ENCODE measurements around the gene RSRC2. TPM values are rescaled to one million over a fixed set of nuclear protein-coding genes. Genes with fewer than 3 reads are reported as not detected.

RSRC2 gene
- total RNA-seq, 1 donor from 2014 or later, result 50.7 TPM

- no peak for DNase-seq (ENCODE audit: low spot score)
- TF ChIP-seq CTCF (IDR thresholded peaks at IDR 0.05), result no peak
- no peak overlapping the region for H3K4me3 Mint-ChIP-seq (ENCODE audit: unreplicated experiment)
- no peaks in the 10 kb centered on the region for H3K27me3 Mint-ChIP-seq (ENCODE audit: low read depth)
- peaks cover 6% of the 10 kb centered on the region for H3K36me3 Mint-ChIP-seq (ENCODE audit: low read depth)
- H3K27ac Mint-ChIP-seq (ENCODE audit: unreplicated experiment), result no peak overlapping the region
- H3K4me1 Mint-ChIP-seq (ENCODE audit: low read depth), result no peaks in the 10 kb centered on the region
- no peaks in the 10 kb centered on the region for H3K9me3 Mint-ChIP-seq (ENCODE audit: low read depth)
These were observed 33.4 kb upstream of the RSRC2 start for GRCh38 chr12:122560138-122560537.

GRCh38 chr12:122558745-122559641 is 32.3 kb upstream of the RSRC2 start:
- H3K27ac Mint-ChIP-seq (ENCODE audit: unreplicated experiment), result no peak overlapping the region
- H3K4me3 Mint-ChIP-seq (ENCODE audit: unreplicated experiment), result no peak overlapping the region
- no peak for DNase-seq (ENCODE audit: low spot score)
- TF ChIP-seq CTCF (IDR thresholded peaks at IDR 0.05), result no peak
- H3K36me3 Mint-ChIP-seq (ENCODE audit: low read depth), result peaks cover 4% of the 10 kb centered on the region
- no peaks in the 10 kb centered on the region for H3K4me1 Mint-ChIP-seq (ENCODE audit: low read depth)
- H3K27me3 Mint-ChIP-seq (ENCODE audit: low read depth), result no peaks in the 10 kb centered on the region
- no peaks in the 10 kb centered on the region for H3K9me3 Mint-ChIP-seq (ENCODE audit: low read depth)

- Mint-ChIP-seq H3K4me1 (ENCODE audit: low read depth) (no peaks in the 10 kb centered on the region), H3K9me3 (ENCODE audit: low read depth) (no peaks in the 10 kb centered on the region), H3K27ac (ENCODE audit: unreplicated experiment) (no peak overlapping the region), H3K27me3 (ENCODE audit: low read depth) (no peaks in the 10 kb centered on the region), H3K4me3 (ENCODE audit: unreplicated experiment) (no peak overlapping the region), H3K36me3 (ENCODE audit: low read depth) (peaks cover 8% of the 10 kb centered on the region)
- DNase-seq (ENCODE audit: low spot score), result no peak
- no peak for TF ChIP-seq CTCF (IDR thresholded peaks at IDR 0.05)
These were observed 20.6 kb upstream of the RSRC2 start for GRCh38 chr12:122547330-122547729.

GRCh38 chr12:122545855-122546254 is 19.1 kb upstream of the RSRC2 start:
- H3K36me3 Mint-ChIP-seq (ENCODE audit: low read depth), result peaks cover 5% of the 10 kb centered on the region

GRCh38 chr12:122544537-122544936 is 17.8 kb upstream of the RSRC2 start:
- Mint-ChIP-seq H3K9me3 (ENCODE audit: low read depth) (no peaks in the 10 kb centered on the region), H3K36me3 (ENCODE audit: low read depth) (peaks cover 5% of the 10 kb centered on the region), H3K4me3 (ENCODE audit: unreplicated experiment) (no peak overlapping the region), H3K27ac (ENCODE audit: unreplicated experiment) (no peak overlapping the region), H3K27me3 (ENCODE audit: low read depth) (no peaks in the 10 kb centered on the region), H3K4me1 (ENCODE audit: low read depth) (no peaks in the 10 kb centered on the region)
- DNase-seq (ENCODE audit: low spot score), result no peak
- TF ChIP-seq CTCF (IDR thresholded peaks at IDR 0.05), result no peak

More at GRCh38 chr12:122545855-122546254, 19.1 kb upstream of the RSRC2 start:
- TF ChIP-seq CTCF (IDR thresholded peaks at IDR 0.05), result no peak
- H3K27ac Mint-ChIP-seq (ENCODE audit: unreplicated experiment), result no peak overlapping the region
- no peak for DNase-seq (ENCODE audit: low spot score)
- no peaks in the 10 kb centered on the region for H3K4me1 Mint-ChIP-seq (ENCODE audit: low read depth)
- no peak overlapping the region for H3K4me3 Mint-ChIP-seq (ENCODE audit: unreplicated experiment)
- no peaks in the 10 kb centered on the region for H3K27me3 Mint-ChIP-seq (ENCODE audit: low read depth)
- no peaks in the 10 kb centered on the region for H3K9me3 Mint-ChIP-seq (ENCODE audit: low read depth)

All from chondrocyte (in vitro differentiated cells).